NB4 (cell line): Measurements from ENCODE around the gene FNDC8.

Experiments
- MYC ChIP-seq: IDR thresholded peaks from 2 replicates; pipeline ENCODE4 v1.6.1; 2011; ENCODE audit warnings: low read depth, low read length
- TF ChIP-seq, protein P1 (sequence below): IDR thresholded peaks from one replicate; pipeline ENCODE4 v1.5.1; 2012; ENCODE audit warnings: low read depth, low read length

DNA sequence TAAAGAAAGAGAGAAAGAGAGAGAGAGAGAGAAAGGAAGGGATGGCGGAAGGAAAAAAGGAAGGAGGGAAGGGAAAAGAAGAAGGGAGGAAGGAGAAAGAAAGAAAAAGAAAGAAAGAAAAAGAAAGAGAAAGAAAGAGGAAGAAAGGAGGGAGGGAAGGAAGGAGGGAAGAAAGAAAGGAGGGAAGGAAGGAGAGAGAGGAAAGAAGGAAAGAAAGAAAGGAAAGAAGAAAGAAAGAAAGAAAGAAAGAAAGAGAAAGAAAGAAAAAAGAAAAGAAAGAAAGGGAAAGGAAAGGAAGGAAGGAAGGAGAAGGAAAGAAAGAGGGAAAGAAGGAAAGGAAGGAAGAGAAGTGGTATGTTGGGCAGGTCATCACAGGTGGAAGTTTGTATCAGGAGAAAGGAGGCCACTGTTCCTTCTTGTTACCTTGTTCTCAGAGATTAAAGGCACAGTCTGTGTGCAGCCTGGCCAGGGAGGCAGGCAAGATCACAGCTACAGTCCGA, 53.5 kb downstream of the FNDC8 start:
- no peak for TF ChIP-seq MYC
- TF ChIP-seq, protein P1, sequence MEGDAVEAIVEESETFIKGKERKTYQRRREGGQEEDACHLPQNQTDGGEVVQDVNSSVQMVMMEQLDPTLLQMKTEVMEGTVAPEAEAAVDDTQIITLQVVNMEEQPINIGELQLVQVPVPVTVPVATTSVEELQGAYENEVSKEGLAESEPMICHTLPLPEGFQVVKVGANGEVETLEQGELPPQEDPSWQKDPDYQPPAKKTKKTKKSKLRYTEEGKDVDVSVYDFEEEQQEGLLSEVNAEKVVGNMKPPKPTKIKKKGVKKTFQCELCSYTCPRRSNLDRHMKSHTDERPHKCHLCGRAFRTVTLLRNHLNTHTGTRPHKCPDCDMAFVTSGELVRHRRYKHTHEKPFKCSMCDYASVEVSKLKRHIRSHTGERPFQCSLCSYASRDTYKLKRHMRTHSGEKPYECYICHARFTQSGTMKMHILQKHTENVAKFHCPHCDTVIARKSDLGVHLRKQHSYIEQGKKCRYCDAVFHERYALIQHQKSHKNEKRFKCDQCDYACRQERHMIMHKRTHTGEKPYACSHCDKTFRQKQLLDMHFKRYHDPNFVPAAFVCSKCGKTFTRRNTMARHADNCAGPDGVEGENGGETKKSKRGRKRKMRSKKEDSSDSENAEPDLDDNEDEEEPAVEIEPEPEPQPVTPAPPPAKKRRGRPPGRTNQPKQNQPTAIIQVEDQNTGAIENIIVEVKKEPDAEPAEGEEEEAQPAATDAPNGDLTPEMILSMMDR: no peak
